Measurements from ENCODE around the gene SZT2. TPM values are rescaled to one million over a fixed set of nuclear protein-coding genes. Genes with fewer than 3 reads are reported as not detected.
A peak's percentile ranks its signal among the peaks of the same experiment; 100 is the strongest.

The SZT2 gene
- total and polyA plus RNA-seq, 2 of the 13 experiments (the other 11 are each of a cell fraction or from before 2014, with no cell fraction given), result 8.0 to 8.8 TPM

DNA sequence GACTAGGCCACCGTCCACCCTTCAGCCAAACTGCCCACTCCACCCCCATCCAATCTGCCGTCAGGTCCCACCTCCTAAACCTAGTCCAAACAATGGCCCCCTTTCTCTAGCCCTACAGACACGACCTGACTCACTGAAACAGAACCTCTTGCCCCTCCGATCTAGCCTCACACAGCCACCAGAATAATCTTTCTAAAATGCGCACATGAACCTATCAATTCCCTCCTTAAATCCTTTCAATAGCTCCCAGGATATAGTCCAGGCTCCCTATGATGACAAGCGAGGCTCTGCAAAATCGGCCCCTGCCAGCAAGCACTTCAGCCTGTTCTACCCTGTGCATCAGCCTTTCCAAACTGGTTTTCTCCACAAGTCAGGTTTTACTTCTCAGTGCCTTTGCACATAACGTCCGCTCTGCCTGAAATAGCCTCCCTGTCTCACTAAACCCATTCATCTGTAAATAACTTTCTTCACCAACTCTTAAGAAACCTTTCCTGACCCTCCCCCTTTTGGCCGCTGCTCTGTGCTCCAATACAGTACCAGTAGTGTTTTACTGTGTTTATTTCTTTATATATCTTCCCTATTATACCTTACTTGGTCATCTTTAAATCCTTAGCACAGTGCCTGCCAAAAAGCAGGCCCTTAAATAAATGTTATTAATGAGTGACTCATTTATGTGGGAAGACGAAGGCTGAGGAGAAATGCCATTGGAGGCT, 39.9 kb upstream of the SZT2 start (continued):
- TF ChIP-seq, protein P1, sequence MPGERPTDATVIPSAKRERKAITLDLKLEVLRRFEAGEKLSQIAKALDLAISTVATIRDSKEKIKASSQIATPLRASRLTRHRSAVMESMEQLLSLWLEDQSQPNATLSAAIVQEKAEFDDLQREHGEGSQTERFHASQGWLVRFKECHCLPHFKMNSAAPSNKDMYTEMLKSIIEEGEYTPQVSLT (CRISPR knock-in tag; IDR thresholded peaks at IDR 0.05; ENCODE audit: borderline replicate concordance, low read depth), result no peak
- TF ChIP-seq ZFP90 (CRISPR knock-in tag; IDR thresholded peaks at IDR 0.05; ENCODE audit: borderline replicate concordance) (no peak), RARA (CRISPR knock-in tag; IDR thresholded peaks at IDR 0.05) (0 out of 2 replicates have a peak, but pooled peaks have one; percentile 1), ZFP36 (IDR thresholded peaks at IDR 0.05; ENCODE audit: borderline replicate concordance, low read depth, low read length, partially characterized antibody) (no peak)
- TF ChIP-seq, protein P2, sequence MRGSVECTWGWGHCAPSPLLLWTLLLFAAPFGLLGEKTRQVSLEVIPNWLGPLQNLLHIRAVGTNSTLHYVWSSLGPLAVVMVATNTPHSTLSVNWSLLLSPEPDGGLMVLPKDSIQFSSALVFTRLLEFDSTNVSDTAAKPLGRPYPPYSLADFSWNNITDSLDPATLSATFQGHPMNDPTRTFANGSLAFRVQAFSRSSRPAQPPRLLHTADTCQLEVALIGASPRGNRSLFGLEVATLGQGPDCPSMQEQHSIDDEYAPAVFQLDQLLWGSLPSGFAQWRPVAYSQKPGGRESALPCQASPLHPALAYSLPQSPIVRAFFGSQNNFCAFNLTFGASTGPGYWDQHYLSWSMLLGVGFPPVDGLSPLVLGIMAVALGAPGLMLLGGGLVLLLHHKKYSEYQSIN (CRISPR knock-in tag; IDR thresholded peaks at IDR 0.05; ENCODE audit: borderline replicate concordance), result no peak

DNA sequence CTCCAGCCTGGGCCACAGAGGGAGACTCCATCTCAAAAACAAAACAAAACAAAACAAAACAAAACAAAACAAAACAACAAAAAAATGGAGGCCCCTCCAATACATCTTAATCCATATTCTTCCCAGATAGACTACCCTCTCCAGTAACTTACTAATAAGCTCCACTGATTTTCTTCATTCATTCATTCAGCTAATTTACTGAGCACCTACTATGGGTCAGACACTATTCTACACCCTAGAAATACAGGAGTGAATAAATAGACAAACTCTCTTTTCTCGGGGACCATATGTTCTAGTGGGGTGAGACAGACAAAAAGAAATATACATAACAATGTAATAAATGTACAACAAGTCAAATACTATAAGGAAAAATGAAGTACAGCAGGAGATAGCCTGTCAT, 38.7 kb upstream of the SZT2 start:
- no peak overlapping the region for H3K9ac ChIP-seq (ENCODE audit: insufficient read depth, low read depth, low read length)
- no peak for ATAC-seq
- FAIRE-seq, result no peak
- no peak overlapping the region for H3K27ac ChIP-seq (ENCODE audit: extremely low read length, insufficient read depth, low read length)
- WGBS (ENCODE audit: low lambda C conversion rate), result 88% methylated on average over 1 of the region's 1 CpG
- no TSS peak for BruUV-seq (replicated peaks)
- H3K4me3 ChIP-seq (replicated peaks in 1 of 3; ENCODE audit: insufficient read depth in 1 of 3, low read depth in 2 of 3, low read length in 3 of 3), result no peak overlapping the region
- intact Hi-C loops (cut with micrococcal nuclease; ENCODE audit: unreplicated experiment) (no loop called here), in situ Hi-C loops (cut with HindIII; ENCODE audit: extremely low pct_ligation_motif_present, low pct_unique_long_range_greater_than_20kb) (no loop called here)
- H3K9me3 ChIP-seq (ENCODE audit: low read length), result no peaks in the 10 kb centered on the region
- no peaks in the 10 kb centered on the region for H3K36me3 ChIP-seq (replicated peaks in 1 of 2; ENCODE audit: control insufficient read depth in 1 of 2, insufficient read depth in 2 of 2, low read length in 2 of 2)
- DNase-seq (ENCODE audit: low spot score), result no peak
- H3K27me3 ChIP-seq (ENCODE audit: control insufficient read depth in 1 of 2, insufficient read depth in 2 of 2, low read length in 2 of 2), result no peaks in the 10 kb centered on the region; a peak in 1 of 5 replicates
- no peaks in the 10 kb centered on the region for H3K79me2 ChIP-seq (ENCODE audit: insufficient read depth, low read length)
- no peaks in the 10 kb centered on the region for H4K20me1 ChIP-seq (ENCODE audit: insufficient read depth, low read length)
- H2AFZ ChIP-seq (ENCODE audit: low read length), result no peak overlapping the region
- no peak overlapping the region for H3K4me2 ChIP-seq (ENCODE audit: low read depth, low read length)
- CTCF ChIA-PET (ENCODE audit: low intra/inter-chr PET ratio, low total read pairs), result no interaction called here
- POLR2A ChIA-PET, result interaction anchor here (4.1 kb wide), 1 partner anchor 16 kb away, joined by 32 read pairs; the partner anchor contains the start of gene ELOVL1
- peaks cover 52% of the 10 kb centered on the region for H3K4me1 ChIP-seq (ENCODE audit: insufficient read depth, low read length)
- no peak for TF ChIP-seq ZBTB20 (CRISPR knock-in tag; IDR thresholded peaks at IDR 0.05; ENCODE audit: borderline replicate concordance, low read depth)
- TF ChIP-seq NR2F2 (IDR thresholded peaks at IDR 0.05; ENCODE audit: borderline replicate concordance, low read depth), result no peak
- TF ChIP-seq IKZF4 (CRISPR knock-in tag; IDR thresholded peaks at IDR 0.05; ENCODE audit: borderline replicate concordance, low read depth, not compliant biosample characterization), result no peak
- TF ChIP-seq NCOA5 (CRISPR knock-in tag; IDR thresholded peaks at IDR 0.05), result no peak
- no peak for TF ChIP-seq FOXC1 (CRISPR knock-in tag; IDR thresholded peaks at IDR 0.05; ENCODE audit: borderline replicate concordance)
- no peak for TF ChIP-seq ZNF333 (CRISPR knock-in tag; IDR thresholded peaks at IDR 0.05; ENCODE audit: borderline replicate concordance)
- TF ChIP-seq, protein P3, sequence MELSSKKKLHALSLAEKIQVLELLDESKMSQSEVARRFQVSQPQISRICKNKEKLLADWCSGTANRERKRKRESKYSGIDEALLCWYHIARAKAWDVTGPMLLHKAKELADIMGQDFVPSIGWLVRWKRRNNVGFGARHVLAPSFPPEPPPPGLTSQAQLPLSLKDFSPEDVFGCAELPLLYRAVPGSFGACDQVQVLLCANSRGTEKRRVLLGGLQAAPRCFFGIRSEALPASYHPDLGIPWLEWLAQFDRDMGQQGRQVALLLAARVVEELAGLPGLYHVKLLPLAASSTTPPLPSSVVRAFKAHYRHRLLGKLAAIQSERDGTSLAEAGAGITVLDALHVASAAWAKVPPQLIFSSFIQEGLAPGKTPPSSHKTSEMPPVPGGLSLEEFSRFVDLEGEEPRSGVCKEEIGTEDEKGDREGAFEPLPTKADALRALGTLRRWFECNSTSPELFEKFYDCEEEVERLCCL (CRISPR knock-in tag; IDR thresholded peaks at IDR 0.05; ENCODE audit: borderline replicate concordance), result no peak
- no peak for TF ChIP-seq SIN3B (IDR thresholded peaks at IDR 0.05; ENCODE audit: low read length)
- no peak for TF ChIP-seq MTA3 (CRISPR knock-in tag; IDR thresholded peaks at IDR 0.05)
- TF ChIP-seq, protein P4, sequence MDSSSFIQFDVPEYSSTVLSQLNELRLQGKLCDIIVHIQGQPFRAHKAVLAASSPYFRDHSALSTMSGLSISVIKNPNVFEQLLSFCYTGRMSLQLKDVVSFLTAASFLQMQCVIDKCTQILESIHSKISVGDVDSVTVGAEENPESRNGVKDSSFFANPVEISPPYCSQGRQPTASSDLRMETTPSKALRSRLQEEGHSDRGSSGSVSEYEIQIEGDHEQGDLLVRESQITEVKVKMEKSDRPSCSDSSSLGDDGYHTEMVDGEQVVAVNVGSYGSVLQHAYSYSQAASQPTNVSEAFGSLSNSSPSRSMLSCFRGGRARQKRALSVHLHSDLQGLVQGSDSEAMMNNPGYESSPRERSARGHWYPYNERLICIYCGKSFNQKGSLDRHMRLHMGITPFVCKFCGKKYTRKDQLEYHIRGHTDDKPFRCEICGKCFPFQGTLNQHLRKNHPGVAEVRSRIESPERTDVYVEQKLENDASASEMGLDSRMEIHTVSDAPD (CRISPR knock-in tag; IDR thresholded peaks at IDR 0.05), result no peak
- TF ChIP-seq HDAC6 (IDR thresholded peaks at IDR 0.05; ENCODE audit: low read depth, low read length), result no peak
- TF ChIP-seq ZNF329 (CRISPR knock-in tag; IDR thresholded peaks at IDR 0.05; ENCODE audit: low read depth), result no peak
- no peak for TF ChIP-seq SETDB1 (CRISPR knock-in tag; IDR thresholded peaks at IDR 0.05; ENCODE audit: borderline replicate concordance)
